Measurements from ENCODE around the gene GSX2.

- TF ChIP-seq CTCF (IDR thresholded peaks at IDR 0.05 in 2 of 3, conservative IDR thresholded peaks at IDR 0.05 in 1 of 3; ENCODE audit: control insufficient read depth in 2 of 3, extremely low read depth in 1 of 3, insufficient read depth in 1 of 3, low read depth in 3 of 3, low read length in 3 of 3) = no peak
- no peak for TF ChIP-seq CEBPB (IDR thresholded peaks at IDR 0.05; ENCODE audit: borderline replicate concordance in 1 of 2, low read depth in 2 of 2, low read length in 2 of 2)
- no peak for TF ChIP-seq POLR2A (IDR thresholded peaks at IDR 0.05; ENCODE audit: low read depth, low read length)
- TF ChIP-seq PRDM15 (CRISPR knock-in tag; IDR thresholded peaks at IDR 0.05) = no peak
- TF ChIP-seq POLR2AphosphoS5 (IDR thresholded peaks at IDR 0.05; ENCODE audit: low read length) = no peak
- TF ChIP-seq MAX (IDR thresholded peaks at IDR 0.05; ENCODE audit: low read depth, low read length) = no peak
- no peak for TF ChIP-seq JUNB (IDR thresholded peaks at IDR 0.05)
- TF ChIP-seq FOXM1 (IDR thresholded peaks at IDR 0.05; ENCODE audit: low read depth, low read length) = no peak
- TF ChIP-seq SMARCA5 (IDR thresholded peaks at IDR 0.05) = no peak
- no peak for TF ChIP-seq REST (IDR thresholded peaks at IDR 0.05; ENCODE audit: low read depth, low read length)
- no peak for TF ChIP-seq TCF7 (IDR thresholded peaks at IDR 0.05; ENCODE audit: borderline replicate concordance)
- TF ChIP-seq ATF7 (IDR thresholded peaks at IDR 0.05; ENCODE audit: low read depth) = no peak
These were observed 8.9 kb upstream of the GSX2 start for GRCh38 chr4:54090804-54091623.
